H1 (cell line): ENCODE measurements around the gene CERKL.
"Not testable (repeated sequence)": the region's sequence is repeated elsewhere in the genome, so short reads cannot be mapped to it uniquely, and the experiment has no call there.

Experiments used
- CREB1 ChIP-seq: IDR thresholded peaks from 2 replicates; pipeline ENCODE4 v1.6.1; 2012; ENCODE audit warnings: inconsistent platforms
- CTCF ChIP-seq, 3 experiments: IDR thresholded peaks; 1 replicate in 2 of 3; 2 replicates in 1 of 3; pipeline versions ENCODE4 v1.5.1 to v1.6.1; 2011; ENCODE audit warnings: low read length in 3 of 3, mild to moderate bottlenecking in 3 of 3, inconsistent platforms in 2 of 3, low read depth in 1 of 3, moderate library complexity in 1 of 3; ENCODE audit not compliant: insufficient read depth in 1 of 3; ENCODE audit errors: control extremely low read depth in 1 of 3
- GABPA ChIP-seq: IDR thresholded peaks from 2 replicates; pipeline ENCODE4 v1.6.1; 2011; ENCODE audit warnings: mild to moderate bottlenecking, low read length, moderate library complexity, borderline replicate concordance; ENCODE audit not compliant: insufficient read depth
- HDAC2 ChIP-seq, 2 experiments: fragments of 300-600 bp in 1 of 2; sonication (generic) in 1 of 2; IDR thresholded peaks; 2 replicates each; pipeline ENCODE4 v1.6.1; 2011 to 2012; ENCODE audit warnings: low read depth in 2 of 2, low read length in 2 of 2, mild to moderate bottlenecking in 2 of 2, moderate library complexity in 2 of 2, borderline replicate concordance in 1 of 2, inconsistent platforms in 1 of 2
- HDAC6 ChIP-seq: IDR thresholded peaks from one replicate; pipeline ENCODE4 v1.7.1; 2012; ENCODE audit warnings: low read depth, mild to moderate bottlenecking, inconsistent platforms, low read length, moderate library complexity
- RAD21 ChIP-seq, 2 experiments: IDR thresholded peaks in 1 of 2; conservative IDR thresholded peaks in 1 of 2; 2 replicates each; pipeline ENCODE4 v1.6.1; 2011; ENCODE audit warnings: low read depth in 2 of 2, low read length in 2 of 2, improper control_type of control experiment in 1 of 2, inconsistent platforms in 1 of 2, mild to moderate bottlenecking in 1 of 2, moderate library complexity in 1 of 2
- SIN3A ChIP-seq, 2 experiments: IDR thresholded peaks in 1 of 2; conservative IDR thresholded peaks in 1 of 2; 2 replicates each; pipeline ENCODE4 v1.6.1; 2011 to 2012; ENCODE audit warnings: low read length in 2 of 2, improper control_type of control experiment in 1 of 2, low read depth in 1 of 2, mild to moderate bottlenecking in 1 of 2

GRCh38 chr2:181702519-181702918 is 45.6 kb upstream of the CERKL start:
- TF ChIP-seq HDAC2 (IDR thresholded peaks at IDR 0.05; ENCODE audit: borderline replicate concordance in 1 of 2, low read depth in 2 of 2, low read length in 2 of 2); GABPA; CTCF (IDR thresholded peaks at IDR 0.05; ENCODE audit: control extremely low read depth in 1 of 3, insufficient read depth in 1 of 3, low read depth in 1 of 3, low read length in 3 of 3); HDAC6; SIN3A (conservative IDR thresholded peaks at IDR 0.05 in 1 of 2, IDR thresholded peaks at IDR 0.05 in 1 of 2; ENCODE audit: low read depth in 1 of 2, low read length in 2 of 2); RAD21 (IDR thresholded peaks at IDR 0.05 in 1 of 2, conservative IDR thresholded peaks at IDR 0.05 in 1 of 2; ENCODE audit: low read depth in 2 of 2, low read length in 2 of 2); CREB1: not testable (repeated sequence)
